Left ventricle myocardium inferior (tissue), 1 donor: ENCODE results near the gene GAN. TPM values are rescaled to one million over a fixed set of nuclear protein-coding genes. Genes with fewer than 3 reads are reported as not detected.

Experiments used
- DNase-seq: peaks from one replicate; pipeline ENCODE4 v3.0.0-alpha.2; 2020
- H3K27ac ChIP-seq: fragments of 200-600 bp; replicated peaks from 2 replicates; pipeline ENCODE4 v1.8.0; 2021
- H3K27me3 ChIP-seq: fragments of 200-600 bp; 2 replicates; pipeline ENCODE4 v1.8.0; 2021; ENCODE audit warnings: low read depth
- H3K36me3 ChIP-seq: fragments of 200-600 bp; 2 replicates; pipeline ENCODE4 v1.8.0; 2021
- H3K4me1 ChIP-seq: fragments of 200-600 bp; 2 replicates; pipeline ENCODE4 v1.8.0; 2021
- H3K4me3 ChIP-seq: fragments of 200-600 bp; 2 replicates; pipeline ENCODE4 v1.8.0; 2021; ENCODE audit warnings: mild to moderate bottlenecking, moderate library complexity
- H3K9me3 ChIP-seq: fragments of 200-600 bp; replicated peaks from 2 replicates; pipeline ENCODE4 v1.8.0; 2021
- CTCF ChIP-seq: fragments of 200-600 bp; IDR thresholded peaks from 2 replicates; pipeline ENCODE4 v1.8.0; 2021; ENCODE audit warnings: antibody characterized with exemption, mild to moderate bottlenecking, borderline replicate concordance
- intact Hi-C: fragments of 100-400 bp; cut with micrococcal nuclease; formaldehyde crosslinking; loops from one replicate; pipeline ENCODE4 v1.11.0; 2022
- total RNA-seq: library from RNA; stranded (reverse); fragmentation: NEBNext Ultra II Directional; extraction: Animal tissue kit (Norgen Biotek cat#: 25700); gene quantifications from one replicate; pipeline ENCODE4 v1.2.1, GENCODE V29; 2021
- donor health status: DM: no; HTN: yes; CAD: no; lungs with severe emphysema.

The GAN gene
- total RNA-seq, 1 donor from 2014 or later: 9.0 TPM

DNA sequence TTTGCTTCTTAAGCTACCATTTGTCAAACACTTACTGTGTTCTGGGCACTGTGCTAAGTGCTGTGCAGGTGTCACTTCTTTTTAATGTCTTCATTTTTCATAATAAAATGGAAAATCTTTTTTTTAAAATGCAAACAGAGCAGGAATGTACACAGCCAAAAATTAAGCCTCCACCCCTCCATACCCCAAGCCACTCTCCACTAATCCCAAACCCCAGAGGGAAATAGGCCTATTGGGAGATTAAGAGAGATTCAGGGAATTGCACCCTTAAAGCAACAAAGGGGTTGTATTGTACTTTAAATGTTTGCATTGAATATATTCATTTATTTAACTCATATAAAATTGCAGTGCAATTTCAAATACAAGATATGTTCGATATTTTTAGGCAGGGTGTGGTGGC, 28.6 kb upstream of the GAN start:
- no peaks in the 10 kb centered on the region for H3K36me3 ChIP-seq
- intact Hi-C loops: no loop called here
- no peaks in the 10 kb centered on the region for H3K27me3 ChIP-seq
- no peak for DNase-seq
- no peak overlapping the region for H3K4me3 ChIP-seq
- H3K4me1 ChIP-seq: no peaks in the 10 kb centered on the region
- no peak for TF ChIP-seq CTCF
- no peak overlapping the region for H3K27ac ChIP-seq
- no peaks in the 10 kb centered on the region for H3K9me3 ChIP-seq

DNA sequence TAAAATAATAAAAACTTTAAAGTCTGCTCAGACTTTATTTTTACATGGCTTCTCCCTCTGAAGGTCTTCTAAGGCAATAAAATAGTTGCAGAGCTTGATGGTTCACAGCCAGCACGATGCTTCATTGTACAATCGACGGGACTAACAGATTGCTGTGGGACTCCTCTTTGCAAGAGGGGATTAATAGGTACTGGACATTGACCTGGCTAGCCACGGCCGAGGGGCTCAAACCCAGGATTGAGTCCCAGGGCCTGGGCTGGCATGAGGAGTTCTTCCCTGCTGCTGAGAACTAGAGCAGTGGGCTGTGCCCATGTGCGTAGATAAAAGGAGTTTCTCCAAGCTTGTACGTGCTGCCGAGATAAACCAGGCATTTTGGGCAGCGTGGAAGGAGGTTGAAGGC, 23.6 kb upstream of the GAN start:
- no peak for DNase-seq
- Histone ChIP-seq H3K27ac (no peak overlapping the region), H3K4me1 (no peaks in the 10 kb centered on the region), H3K36me3 (no peaks in the 10 kb centered on the region), H3K4me3 (no peak overlapping the region), H3K9me3 (no peaks in the 10 kb centered on the region), H3K27me3 (no peaks in the 10 kb centered on the region)
- intact Hi-C loops: no loop called here
- no peak for TF ChIP-seq CTCF

DNA sequence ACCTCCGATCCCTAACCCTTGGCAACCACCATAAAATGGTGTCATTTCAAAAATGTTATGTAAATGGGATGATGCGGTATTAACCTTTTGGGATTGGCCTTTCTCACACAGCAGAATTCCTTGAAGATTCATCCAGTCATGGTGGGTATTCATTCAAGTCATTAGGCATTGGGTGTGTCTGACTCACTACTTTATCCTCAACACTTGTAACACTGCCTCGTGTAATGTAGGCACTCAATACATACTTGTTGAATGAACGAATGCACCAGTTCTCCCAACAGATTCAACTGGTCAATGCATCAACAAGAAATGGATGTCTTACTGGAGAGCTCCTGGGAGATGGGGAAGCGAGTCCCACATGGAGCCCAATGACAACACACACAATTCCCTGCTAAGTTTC, 21.8 kb upstream of the GAN start:
- no peak for TF ChIP-seq CTCF
- H3K4me3 ChIP-seq: no peak overlapping the region
- H3K9me3 ChIP-seq: no peaks in the 10 kb centered on the region
- no peak for DNase-seq
- intact Hi-C loops: no loop called here
- no peak overlapping the region for H3K27ac ChIP-seq
- no peaks in the 10 kb centered on the region for H3K36me3 ChIP-seq
- no peaks in the 10 kb centered on the region for H3K4me1 ChIP-seq
- no peaks in the 10 kb centered on the region for H3K27me3 ChIP-seq

- Histone ChIP-seq H3K27ac (no peak overlapping the region), H3K27me3 (no peaks in the 10 kb centered on the region), H3K4me3 (no peak overlapping the region), H3K4me1 (no peaks in the 10 kb centered on the region), H3K9me3 (no peaks in the 10 kb centered on the region), H3K36me3 (no peaks in the 10 kb centered on the region)
- intact Hi-C loops: no loop called here
- TF ChIP-seq CTCF: no peak
- no peak for DNase-seq
These were observed 20.6 kb upstream of the GAN start for GRCh38 chr16:81293909-81294802.

DNA sequence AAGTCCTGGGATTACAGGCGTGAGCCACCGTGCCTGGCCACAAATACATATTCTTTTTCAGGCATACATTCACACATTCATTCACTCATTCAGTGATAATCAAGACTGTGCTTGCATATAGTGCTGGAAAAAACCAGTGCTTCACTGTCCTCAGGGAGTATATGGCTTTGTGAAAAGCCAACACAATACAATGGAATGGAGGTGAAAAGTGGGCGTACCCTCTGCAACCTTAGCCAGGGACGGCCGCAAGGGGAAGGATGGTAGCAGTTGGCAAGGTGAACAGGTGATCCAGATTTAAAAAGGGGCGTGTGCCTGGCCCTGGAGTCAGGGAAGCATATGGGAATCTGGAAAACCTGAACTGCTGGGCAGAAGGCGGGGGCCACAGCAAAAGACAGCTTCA, 18.1 kb upstream of the GAN start:
- H3K36me3 ChIP-seq: no peaks in the 10 kb centered on the region
- no peak for TF ChIP-seq CTCF

More for the DNA sequence above, 18.1 kb upstream of the GAN start:
- no peak overlapping the region for H3K4me3 ChIP-seq
- H3K9me3 ChIP-seq: no peaks in the 10 kb centered on the region
- no peak for DNase-seq
- no peaks in the 10 kb centered on the region for H3K4me1 ChIP-seq
- intact Hi-C loops: no loop called here
- no peaks in the 10 kb centered on the region for H3K27me3 ChIP-seq
- no peak overlapping the region for H3K27ac ChIP-seq
